Measurements from ENCODE around the gene BAHCC1. TPM values are rescaled to one million over a fixed set of nuclear protein-coding genes. Genes with fewer than 3 reads are reported as not detected.

Gene BAHCC1
- total RNA-seq, 1 donor from 2014 or later, result 61.3 TPM

- H3K4me1 Mint-ChIP-seq, result peaks cover 53% of the 10 kb centered on the region
- H3K36me3 Mint-ChIP-seq (ENCODE audit: low read depth), result peaks cover 5% of the 10 kb centered on the region
- DNase-seq (ENCODE audit: low read depth, low spot score), result no peak
- H3K9me3 Mint-ChIP-seq, result no peaks in the 10 kb centered on the region
- peak overlapping the region; percentile 90 for H3K4me3 Mint-ChIP-seq
- H3K27me3 Mint-ChIP-seq (ENCODE audit: low read depth), result peaks cover 21% of the 10 kb centered on the region
- TF ChIP-seq, protein P1, sequence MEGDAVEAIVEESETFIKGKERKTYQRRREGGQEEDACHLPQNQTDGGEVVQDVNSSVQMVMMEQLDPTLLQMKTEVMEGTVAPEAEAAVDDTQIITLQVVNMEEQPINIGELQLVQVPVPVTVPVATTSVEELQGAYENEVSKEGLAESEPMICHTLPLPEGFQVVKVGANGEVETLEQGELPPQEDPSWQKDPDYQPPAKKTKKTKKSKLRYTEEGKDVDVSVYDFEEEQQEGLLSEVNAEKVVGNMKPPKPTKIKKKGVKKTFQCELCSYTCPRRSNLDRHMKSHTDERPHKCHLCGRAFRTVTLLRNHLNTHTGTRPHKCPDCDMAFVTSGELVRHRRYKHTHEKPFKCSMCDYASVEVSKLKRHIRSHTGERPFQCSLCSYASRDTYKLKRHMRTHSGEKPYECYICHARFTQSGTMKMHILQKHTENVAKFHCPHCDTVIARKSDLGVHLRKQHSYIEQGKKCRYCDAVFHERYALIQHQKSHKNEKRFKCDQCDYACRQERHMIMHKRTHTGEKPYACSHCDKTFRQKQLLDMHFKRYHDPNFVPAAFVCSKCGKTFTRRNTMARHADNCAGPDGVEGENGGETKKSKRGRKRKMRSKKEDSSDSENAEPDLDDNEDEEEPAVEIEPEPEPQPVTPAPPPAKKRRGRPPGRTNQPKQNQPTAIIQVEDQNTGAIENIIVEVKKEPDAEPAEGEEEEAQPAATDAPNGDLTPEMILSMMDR (conservative IDR thresholded peaks at IDR 0.05), result no peak
- peak overlapping the region; percentile 97 for H3K27ac Mint-ChIP-seq (ENCODE audit: unreplicated experiment)
These were observed 10.3 kb upstream of the BAHCC1 start for GRCh38 chr17:81384929-81385319.

DNA sequence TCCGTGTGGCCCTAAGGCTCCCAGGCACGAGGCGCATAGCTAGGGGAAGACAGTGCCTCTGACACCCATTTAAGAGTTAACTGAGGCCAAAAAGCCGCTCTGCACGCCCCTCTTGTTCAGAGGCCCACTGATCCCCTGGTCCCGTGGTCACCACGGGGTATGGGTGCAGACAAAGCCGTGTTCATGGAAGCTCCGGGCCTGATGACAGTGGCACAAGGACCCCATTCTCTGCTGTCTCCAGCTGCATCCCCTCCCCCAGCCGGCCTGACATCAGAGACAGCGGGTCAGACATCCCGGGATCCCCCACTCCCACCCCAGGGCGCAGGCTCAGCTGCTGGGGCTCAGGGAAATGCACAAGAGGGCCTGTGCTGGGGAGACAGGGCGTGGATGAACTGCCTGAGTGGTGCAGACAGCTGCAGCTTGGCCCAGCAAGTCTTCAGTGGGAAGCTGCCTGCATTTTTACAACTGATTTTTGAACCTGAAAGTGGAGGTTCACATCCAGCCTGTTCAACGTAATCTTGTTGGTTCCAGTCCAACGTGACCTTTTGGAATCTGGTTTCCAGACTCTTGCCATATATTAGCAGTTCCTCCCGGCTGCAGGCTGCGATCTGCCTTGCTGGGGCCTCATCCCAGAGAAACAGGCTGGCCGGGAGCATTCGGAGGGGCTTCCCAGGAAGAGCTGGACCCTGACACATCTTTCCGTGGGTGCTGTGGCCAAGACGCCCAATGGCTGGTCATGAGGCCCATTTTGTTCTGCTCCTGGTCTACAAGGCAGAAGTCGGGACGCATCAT, 9.7 kb upstream of the BAHCC1 start:
- Mint-ChIP-seq H3K4me1 (peaks cover 59% of the 10 kb centered on the region), H3K27ac (ENCODE audit: unreplicated experiment) (peak overlapping the region; percentile 97), H3K36me3 (ENCODE audit: low read depth) (peaks cover 5% of the 10 kb centered on the region), H3K9me3 (no peaks in the 10 kb centered on the region), H3K27me3 (ENCODE audit: low read depth) (peaks cover 21% of the 10 kb centered on the region), H3K4me3 (peak overlapping the region; percentile 90)
- TF ChIP-seq, protein P1 (conservative IDR thresholded peaks at IDR 0.05), result no peak
- peak; percentile 72 for DNase-seq (ENCODE audit: low read depth, low spot score)

DNA sequence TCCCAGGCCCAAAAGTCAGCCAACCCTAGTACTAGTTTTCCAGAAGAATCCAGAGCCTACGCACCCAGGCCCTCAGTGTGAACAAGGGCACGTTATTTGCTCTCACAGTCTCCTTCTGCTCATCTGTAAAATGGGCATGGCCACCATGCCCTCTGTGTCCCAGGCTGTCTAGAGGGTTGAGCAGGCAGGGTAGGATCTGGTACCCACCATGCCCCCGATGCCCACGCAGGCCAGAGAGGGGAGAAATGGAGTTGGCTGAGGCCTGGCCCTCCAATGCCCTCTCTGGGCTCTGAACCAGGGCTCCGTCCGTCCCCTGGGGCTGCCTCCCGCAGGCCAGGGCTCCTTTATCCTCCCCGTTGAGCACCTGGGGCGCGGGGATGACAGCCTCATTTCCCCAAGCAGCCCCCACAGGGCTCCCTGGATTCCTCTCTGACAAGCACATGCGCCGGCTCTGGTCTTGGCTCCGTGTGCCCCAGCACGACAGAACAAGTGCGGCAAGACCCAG, 9.1 kb upstream of the BAHCC1 start:
- H3K27me3 Mint-ChIP-seq (ENCODE audit: low read depth), result peaks cover 21% of the 10 kb centered on the region
- peak overlapping the region; percentile 90 for H3K4me3 Mint-ChIP-seq
- H3K36me3 Mint-ChIP-seq (ENCODE audit: low read depth), result peaks cover 5% of the 10 kb centered on the region
- no peak for DNase-seq (ENCODE audit: low read depth, low spot score)
- TF ChIP-seq, protein P1 (conservative IDR thresholded peaks at IDR 0.05), result no peak
- H3K27ac Mint-ChIP-seq (ENCODE audit: unreplicated experiment), result peak overlapping the region; percentile 97
- H3K4me1 Mint-ChIP-seq, result peaks cover 63% of the 10 kb centered on the region
- no peaks in the 10 kb centered on the region for H3K9me3 Mint-ChIP-seq

- Mint-ChIP-seq H3K27me3 (ENCODE audit: low read depth) (peaks cover 17% of the 10 kb centered on the region), H3K36me3 (ENCODE audit: low read depth) (peaks cover 8% of the 10 kb centered on the region), H3K4me1 (peaks cover 64% of the 10 kb centered on the region), H3K9me3 (no peaks in the 10 kb centered on the region), H3K27ac (ENCODE audit: unreplicated experiment) (no peak overlapping the region), H3K4me3 (peak overlapping the region; percentile 90)
- DNase-seq (ENCODE audit: low read depth, low spot score), result peak; percentile 55
- TF ChIP-seq, protein P1 (conservative IDR thresholded peaks at IDR 0.05), result no peak
These were observed 8.6 kb upstream of the BAHCC1 start for GRCh38 chr17:81386646-81387099.

DNA sequence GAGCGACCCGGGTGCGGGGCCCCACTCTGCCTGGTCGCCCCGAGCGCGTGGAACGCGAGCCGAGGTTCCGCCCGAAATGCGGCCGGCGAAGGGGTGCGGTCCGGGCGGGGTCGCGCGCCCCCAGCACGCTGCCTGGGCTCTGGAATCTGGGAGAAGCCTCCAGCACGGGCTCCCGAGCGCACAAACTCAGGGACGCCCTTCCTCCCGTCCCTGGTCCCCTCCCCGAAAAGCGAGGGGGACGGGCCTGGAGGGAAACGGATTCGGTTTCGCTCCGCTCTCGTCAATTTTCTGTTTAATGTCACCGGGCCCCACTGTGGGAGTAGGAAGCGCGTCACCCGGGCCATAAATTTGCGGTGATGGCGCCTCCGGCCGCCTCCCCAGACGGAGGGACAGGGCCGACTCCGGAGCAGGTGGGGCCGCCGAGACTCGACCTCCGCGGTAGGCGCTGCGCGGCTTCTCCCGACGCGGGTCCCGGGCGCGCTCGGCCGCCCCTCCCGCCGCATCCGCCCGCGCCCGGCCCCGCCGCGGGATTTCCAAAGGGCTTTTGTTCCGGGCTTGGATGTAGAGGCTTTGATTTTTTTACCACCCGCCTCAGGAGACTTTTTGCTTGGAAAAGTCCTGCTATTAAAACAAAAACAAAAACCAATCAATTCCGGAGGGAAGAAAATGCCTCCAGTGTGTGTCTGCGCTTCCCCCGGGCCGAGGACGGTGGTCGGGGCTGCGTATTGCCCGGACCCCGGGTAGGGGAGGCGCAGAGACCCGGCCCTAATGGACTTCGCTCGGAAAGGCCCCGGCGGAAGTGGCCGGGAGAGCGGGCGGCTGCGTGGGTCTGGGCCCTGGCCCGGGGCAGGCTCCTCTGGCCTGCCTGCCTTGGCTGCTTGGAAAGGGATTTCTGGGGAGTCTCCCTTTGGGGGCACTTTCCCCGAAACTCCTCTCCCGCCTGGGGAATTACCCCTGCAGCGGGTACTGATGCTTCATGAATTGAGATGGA, 7.9 kb upstream of the BAHCC1 start:
- Mint-ChIP-seq H3K27me3 (ENCODE audit: low read depth) (peaks cover 17% of the 10 kb centered on the region), H3K9me3 (no peaks in the 10 kb centered on the region), H3K4me1 (peaks cover 71% of the 10 kb centered on the region), H3K4me3 (peak overlapping the region; percentile 86), H3K36me3 (ENCODE audit: low read depth) (peaks cover 8% of the 10 kb centered on the region), H3K27ac (ENCODE audit: unreplicated experiment) (peak overlapping the region; percentile 78)
- peak; percentile 48 for DNase-seq (ENCODE audit: low read depth, low spot score)
- TF ChIP-seq, protein P1 (conservative IDR thresholded peaks at IDR 0.05), result no peak
